ENCODE results near the gene TEX28. TPM values are rescaled to one million over a fixed set of nuclear protein-coding genes. Genes with fewer than 3 reads are reported as not detected.

Gene TEX28
- total RNA-seq, 1 experiment from 2014 or later = not detected

GRCh38 chrX:154321594-154321993, 26.7 kb upstream of the TEX28 start:
- H3K4me3 ChIP-seq (ENCODE audit: insufficient read depth, low read depth, low read length) = no peak overlapping the region
- H3K27me3 ChIP-seq (ENCODE audit: control insufficient read depth, insufficient read depth, low read length) = no peaks in the 10 kb centered on the region
- DNase-seq = no peak
- no peaks in the 10 kb centered on the region for H3K36me3 ChIP-seq (replicated peaks; ENCODE audit: control insufficient read depth, insufficient read depth, low read length)

GRCh38 chrX:154321152-154321551, 26.2 kb upstream of the TEX28 start:
- Histone ChIP-seq H3K36me3 (replicated peaks; ENCODE audit: control insufficient read depth, insufficient read depth, low read length) (no peaks in the 10 kb centered on the region), H3K27me3 (ENCODE audit: control insufficient read depth, insufficient read depth, low read length) (no peaks in the 10 kb centered on the region), H3K4me3 (ENCODE audit: insufficient read depth, low read depth, low read length) (no peak overlapping the region)
- no peak for DNase-seq

GRCh38 chrX:154320406-154320805, 25.5 kb upstream of the TEX28 start:
- H3K27me3 ChIP-seq (ENCODE audit: control insufficient read depth, insufficient read depth, low read length) = no peaks in the 10 kb centered on the region
- no peak for DNase-seq
- H3K4me3 ChIP-seq (ENCODE audit: insufficient read depth, low read depth, low read length) = no peak overlapping the region
- no peaks in the 10 kb centered on the region for H3K36me3 ChIP-seq (replicated peaks; ENCODE audit: control insufficient read depth, insufficient read depth, low read length)

DNA sequence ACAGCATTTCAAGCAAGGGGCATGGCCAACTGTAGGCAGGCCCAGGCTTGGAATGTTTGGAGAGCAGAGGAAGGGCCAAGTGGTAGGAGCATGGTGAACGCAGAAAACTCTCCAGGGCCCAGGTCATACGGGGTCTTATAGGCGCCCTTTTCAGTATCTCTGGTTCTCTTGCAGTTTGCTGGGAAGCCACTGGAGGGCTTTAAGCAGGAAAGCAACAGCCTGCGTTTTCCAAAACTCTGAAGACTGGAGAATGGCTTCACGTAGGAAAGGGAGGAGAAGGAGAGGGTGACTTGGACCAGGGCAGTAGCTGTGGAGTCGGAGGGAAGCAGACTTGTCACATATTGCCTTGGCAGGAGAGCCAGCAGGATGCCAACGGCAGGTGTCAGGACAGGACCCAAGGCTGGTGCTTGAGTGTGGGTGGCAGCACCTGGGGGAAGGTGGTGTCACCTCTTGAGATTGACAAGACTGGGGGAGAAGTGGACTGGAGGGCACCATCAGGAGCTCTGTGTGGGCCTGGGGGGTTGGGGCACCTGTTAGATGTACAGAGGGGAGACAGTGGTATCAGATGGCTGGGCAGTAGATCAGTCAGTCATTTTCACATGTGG, 22.6 kb upstream of the TEX28 start:
- peak; percentile 71 for DNase-seq
- no peak overlapping the region for H3K4me3 ChIP-seq (ENCODE audit: insufficient read depth, low read depth, low read length)
- no peaks in the 10 kb centered on the region for H3K27me3 ChIP-seq (ENCODE audit: control insufficient read depth, insufficient read depth, low read length)
- H3K36me3 ChIP-seq (replicated peaks; ENCODE audit: control insufficient read depth, insufficient read depth, low read length) = no peaks in the 10 kb centered on the region

GRCh38 chrX:154315416-154315815, 20.5 kb upstream of the TEX28 start:
- no peak for DNase-seq
- Histone ChIP-seq H3K36me3 (replicated peaks; ENCODE audit: control insufficient read depth, insufficient read depth, low read length) (no peaks in the 10 kb centered on the region), H3K4me3 (ENCODE audit: insufficient read depth, low read depth, low read length) (no peak overlapping the region), H3K27me3 (ENCODE audit: control insufficient read depth, insufficient read depth, low read length) (no peaks in the 10 kb centered on the region)

DNA sequence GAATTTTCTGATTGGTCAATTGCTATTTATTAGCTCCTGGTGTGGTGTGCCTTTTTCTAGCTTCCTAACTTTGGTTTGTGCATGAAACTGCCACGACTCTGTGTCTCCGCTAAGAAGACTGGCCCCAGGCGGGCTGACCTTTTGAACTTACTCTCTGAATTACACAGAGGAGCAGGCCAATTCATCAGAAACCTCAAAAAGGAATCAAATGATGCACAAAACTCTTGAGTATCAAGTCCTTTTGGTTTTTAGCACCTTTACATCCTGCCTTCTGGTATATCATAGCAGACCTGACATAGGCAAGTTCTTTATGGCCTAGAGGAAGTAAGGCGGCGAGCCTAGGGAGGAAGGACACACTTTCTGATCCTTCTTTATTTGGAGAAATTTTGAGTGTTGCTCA, 18.2 kb upstream of the TEX28 start:
- H3K4me3 ChIP-seq (ENCODE audit: insufficient read depth, low read depth, low read length) = no peak overlapping the region
- H3K27me3 ChIP-seq (ENCODE audit: control insufficient read depth, insufficient read depth, low read length) = no peaks in the 10 kb centered on the region
- no peak for DNase-seq
- no peaks in the 10 kb centered on the region for H3K36me3 ChIP-seq (replicated peaks; ENCODE audit: control insufficient read depth, insufficient read depth, low read length)

DNA sequence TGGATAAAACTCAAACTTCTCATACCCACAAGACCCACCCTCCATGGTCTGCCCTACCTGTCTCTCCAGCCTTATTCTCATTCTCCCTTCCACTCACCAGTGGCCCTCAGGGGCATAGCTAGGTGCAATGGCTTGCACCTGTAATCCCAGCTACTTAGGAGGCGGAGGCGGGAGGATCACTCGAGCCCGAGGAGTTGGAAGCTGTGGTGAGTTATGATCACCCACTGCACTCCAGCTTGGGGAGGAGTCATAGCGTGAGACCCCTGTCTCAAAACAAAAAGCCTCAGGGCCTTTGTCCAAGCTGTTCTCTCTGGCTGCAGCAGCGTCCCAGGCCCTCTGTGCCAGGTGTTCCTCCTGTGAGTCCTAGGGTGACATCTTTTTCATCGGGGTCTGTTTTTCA, 17.2 kb upstream of the TEX28 start:
- no peak for DNase-seq
- Histone ChIP-seq H3K4me3 (ENCODE audit: insufficient read depth, low read depth, low read length) (no peak overlapping the region), H3K27me3 (ENCODE audit: control insufficient read depth, insufficient read depth, low read length) (no peaks in the 10 kb centered on the region), H3K36me3 (replicated peaks; ENCODE audit: control insufficient read depth, insufficient read depth, low read length) (no peaks in the 10 kb centered on the region)

DNA sequence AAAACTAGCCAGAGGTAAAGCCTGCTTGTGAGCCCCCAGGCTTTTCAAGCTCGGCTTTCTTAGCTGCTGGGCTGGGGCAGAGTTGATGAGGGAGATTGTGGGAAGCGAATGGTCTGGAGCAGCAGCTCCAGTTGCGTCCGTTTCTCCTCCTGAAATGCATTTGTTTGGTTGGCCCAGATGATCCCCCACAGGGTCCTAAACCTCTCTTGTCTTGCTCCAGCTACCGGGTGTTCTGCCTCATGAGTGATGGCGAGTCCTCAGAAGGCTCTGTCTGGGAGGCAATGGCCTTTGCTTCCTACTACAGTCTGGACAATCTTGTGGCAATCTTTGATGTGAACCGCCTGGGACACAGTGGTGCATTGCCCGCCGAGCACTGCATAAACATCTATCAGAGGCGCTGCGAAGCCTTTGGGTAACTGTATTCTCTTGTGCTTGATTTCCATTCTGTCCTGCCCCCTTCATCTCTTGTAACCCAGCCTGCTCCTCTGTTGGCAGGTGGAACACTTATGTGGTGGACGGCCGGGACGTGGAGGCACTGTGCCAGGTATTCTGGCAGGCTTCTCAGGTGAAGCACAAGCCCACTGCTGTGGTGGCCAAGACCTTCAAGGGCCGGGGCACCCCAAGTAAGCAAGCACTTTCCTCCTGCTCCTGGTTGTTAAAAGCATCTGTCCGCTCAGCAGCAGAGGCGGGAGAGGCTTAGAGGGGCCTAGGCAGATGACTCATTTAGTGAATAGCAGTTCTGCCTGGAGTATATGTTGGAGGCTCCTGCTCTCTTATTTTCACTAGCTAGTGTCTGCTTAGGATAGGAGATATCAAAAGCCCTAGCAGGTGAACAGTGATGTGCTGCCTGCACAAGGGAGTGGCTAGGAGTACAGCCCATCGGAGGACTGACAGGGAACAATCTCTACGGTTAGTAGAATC, 16.0 kb upstream of the TEX28 start:
- DNase-seq = no peak
- no peaks in the 10 kb centered on the region for H3K27me3 ChIP-seq (ENCODE audit: control insufficient read depth, insufficient read depth, low read length)
- no peaks in the 10 kb centered on the region for H3K36me3 ChIP-seq (replicated peaks; ENCODE audit: control insufficient read depth, insufficient read depth, low read length)
- no peak overlapping the region for H3K4me3 ChIP-seq (ENCODE audit: insufficient read depth, low read depth, low read length)

DNA sequence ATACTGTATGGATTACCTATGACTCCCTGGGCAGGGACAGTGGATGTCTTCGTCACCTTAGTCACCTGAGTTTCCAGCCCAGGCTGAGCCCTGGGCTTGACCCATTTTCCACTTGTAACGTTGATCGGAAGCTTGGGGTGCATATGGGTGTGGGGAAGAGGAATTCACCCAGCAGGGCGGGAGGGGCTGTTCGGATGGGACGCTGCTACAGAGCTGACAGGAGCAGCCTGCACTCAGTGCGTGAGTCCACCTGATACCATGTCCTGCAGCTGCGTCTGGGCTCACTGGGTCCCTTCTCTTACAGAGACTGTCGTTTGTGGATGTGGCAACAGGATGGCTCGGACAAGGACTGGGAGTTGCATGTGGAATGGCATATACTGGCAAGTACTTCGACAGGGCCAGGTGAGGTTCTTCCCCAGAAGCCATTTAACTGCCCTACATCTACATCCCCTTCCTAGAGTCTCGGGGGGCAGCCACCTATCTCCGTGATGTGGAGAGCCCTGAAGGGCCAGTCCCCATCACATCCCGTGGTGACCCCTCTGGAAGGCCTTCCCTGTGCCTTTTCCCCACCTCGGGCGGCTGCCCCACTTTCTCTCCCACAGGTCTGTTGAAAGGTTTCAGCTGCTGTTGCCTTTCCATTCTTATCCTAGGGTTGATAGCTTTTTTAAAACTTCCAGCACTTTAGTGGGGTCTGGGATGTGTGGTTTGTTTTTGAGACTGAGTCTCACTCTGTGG, 14.3 kb upstream of the TEX28 start:
- H3K27me3 ChIP-seq (ENCODE audit: control insufficient read depth, insufficient read depth, low read length) = no peaks in the 10 kb centered on the region
- DNase-seq = no peak
- H3K36me3 ChIP-seq (replicated peaks; ENCODE audit: control insufficient read depth, insufficient read depth, low read length) = no peaks in the 10 kb centered on the region
- H3K4me3 ChIP-seq (ENCODE audit: insufficient read depth, low read depth, low read length) = no peak overlapping the region

- H3K36me3 ChIP-seq (replicated peaks; ENCODE audit: control insufficient read depth, insufficient read depth, low read length) = no peaks in the 10 kb centered on the region
- no peaks in the 10 kb centered on the region for H3K27me3 ChIP-seq (ENCODE audit: control insufficient read depth, insufficient read depth, low read length)
- H3K4me3 ChIP-seq (ENCODE audit: insufficient read depth, low read depth, low read length) = no peak overlapping the region
- peak; percentile 76 for DNase-seq
Observed at GRCh38 chrX:154308108-154308946, 13.4 kb upstream of the TEX28 start.

- H3K4me3 ChIP-seq (ENCODE audit: insufficient read depth, low read depth, low read length) = no peak overlapping the region
- H3K27me3 ChIP-seq (ENCODE audit: control insufficient read depth, insufficient read depth, low read length) = no peaks in the 10 kb centered on the region
- no peaks in the 10 kb centered on the region for H3K36me3 ChIP-seq (replicated peaks; ENCODE audit: control insufficient read depth, insufficient read depth, low read length)
- no peak for DNase-seq
Observed at GRCh38 chrX:154307202-154307601, 12.3 kb upstream of the TEX28 start.

DNA sequence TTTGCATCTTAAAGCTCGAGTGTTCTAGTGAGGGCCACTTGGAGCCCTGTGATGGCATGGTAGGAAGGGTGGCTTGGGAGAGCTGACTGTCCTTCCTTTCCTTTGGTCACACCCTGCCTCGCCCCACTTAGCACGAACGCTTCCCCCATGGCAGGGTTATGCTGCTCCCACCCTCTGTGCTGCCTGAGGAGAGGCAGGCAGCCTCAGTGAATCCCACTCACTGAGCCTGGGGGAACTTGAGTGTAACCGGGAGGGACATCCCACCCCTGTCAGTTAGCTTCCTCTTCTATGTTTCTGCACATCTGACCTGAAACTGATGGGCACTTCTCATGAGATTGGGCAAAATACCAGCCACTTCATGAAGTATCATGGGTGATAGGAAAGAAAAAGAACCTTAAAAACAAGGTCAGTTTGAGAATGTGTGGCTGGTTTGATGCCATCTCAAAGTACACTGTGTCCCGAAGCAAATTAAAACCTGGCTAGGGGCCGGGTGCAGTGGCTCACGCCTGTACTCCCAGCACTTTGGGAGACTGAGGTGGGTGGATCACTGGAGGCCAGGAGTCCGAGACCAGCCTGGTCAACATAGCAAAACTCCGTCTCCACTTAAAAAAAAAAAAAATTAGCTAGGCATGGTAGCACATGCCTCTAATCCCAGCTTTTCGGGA, 10.7 kb upstream of the TEX28 start:
- H3K4me3 ChIP-seq (ENCODE audit: insufficient read depth, low read depth, low read length) = no peak overlapping the region
- no peak for DNase-seq
- H3K27me3 ChIP-seq (ENCODE audit: control insufficient read depth, insufficient read depth, low read length) = no peaks in the 10 kb centered on the region
- H3K36me3 ChIP-seq (replicated peaks; ENCODE audit: control insufficient read depth, insufficient read depth, low read length) = no peaks in the 10 kb centered on the region

DNA sequence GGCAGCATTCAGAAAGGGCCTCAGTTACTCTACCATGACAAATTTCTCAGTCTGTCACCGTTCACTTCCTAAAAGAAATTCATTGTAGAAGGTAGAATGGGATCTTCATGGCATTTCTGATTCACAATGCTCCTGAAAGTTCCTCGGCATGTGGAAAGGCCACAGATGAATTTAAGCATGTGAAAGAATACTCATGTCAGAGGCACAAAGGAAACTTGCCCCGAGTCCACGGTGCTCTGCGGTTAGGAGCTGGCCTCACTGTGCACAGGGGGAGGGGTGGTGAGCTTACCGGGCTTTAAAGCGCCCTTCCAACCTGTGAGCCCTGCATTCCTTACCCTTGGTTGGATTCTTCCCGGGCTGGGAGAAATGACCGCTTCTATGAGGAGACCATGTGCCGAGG, 9.9 kb upstream of the TEX28 start:
- no peak overlapping the region for H3K4me3 ChIP-seq (ENCODE audit: insufficient read depth, low read depth, low read length)
- DNase-seq = no peak
- H3K36me3 ChIP-seq (replicated peaks; ENCODE audit: control insufficient read depth, insufficient read depth, low read length) = no peaks in the 10 kb centered on the region
- no peaks in the 10 kb centered on the region for H3K27me3 ChIP-seq (ENCODE audit: control insufficient read depth, insufficient read depth, low read length)

- Histone ChIP-seq H3K27me3 (ENCODE audit: control insufficient read depth, insufficient read depth, low read length) (no peaks in the 10 kb centered on the region), H3K36me3 (replicated peaks; ENCODE audit: control insufficient read depth, insufficient read depth, low read length) (no peaks in the 10 kb centered on the region), H3K4me3 (ENCODE audit: insufficient read depth, low read depth, low read length) (no peak overlapping the region)
- DNase-seq = no peak
Observed at GRCh38 chrX:154303476-154303875, 8.6 kb upstream of the TEX28 start.
